Activated gamma-delta T cell (primary cell): ENCODE results near the gene DDX25.
"Not testable (repeated sequence)": the region's sequence is repeated elsewhere in the genome, so short reads cannot be mapped to it uniquely, and the experiment has no call there.

ENCODE experiments used
- DNase-seq: peaks from one replicate; lab custom pipeline; 2025; lab: John Stamatoyannopoulos, UW

The DDX25 gene

GRCh38 chr11:125904678-125905077 is 370 bp downstream of the DDX25 start:
- DNase-seq: no peak

- DNase-seq: no peak
Measured at GRCh38 chr11:125910226-125910849, 6.0 kb downstream of the DDX25 start.

GRCh38 chr11:125914601-125915000 is 10.3 kb downstream of the DDX25 start:
- DNase-seq: not testable (repeated sequence)

- no peak for DNase-seq
Measured at GRCh38 chr11:125916683-125917347, 12.5 kb downstream of the DDX25 start.

GRCh38 chr11:125918140-125918840 is 14.0 kb downstream of the DDX25 start:
- DNase-seq: no peak

- DNase-seq: no peak
Measured at GRCh38 chr11:125921042-125921441, 16.7 kb downstream of the DDX25 start.

- DNase-seq: no peak
Measured at GRCh38 chr11:125922156-125922555, 17.8 kb downstream of the DDX25 start.

GRCh38 chr11:125923012-125923579 is 18.8 kb downstream of the DDX25 start:
- DNase-seq: no peak

GRCh38 chr11:125923633-125924032 is 19.3 kb downstream of the DDX25 start:
- DNase-seq: no peak

- no peak for DNase-seq
Measured at GRCh38 chr11:125924384-125925007, 20.2 kb downstream of the DDX25 start.

- DNase-seq: no peak
Measured at GRCh38 chr11:125925247-125925740, 21.0 kb downstream of the DDX25 start.

- no peak for DNase-seq
Measured at GRCh38 chr11:125925804-125926203, 21.5 kb downstream of the DDX25 start.

GRCh38 chr11:125926682-125927081 is 22.4 kb downstream of the DDX25 start:
- no peak for DNase-seq

GRCh38 chr11:125929445-125930075 is 25.3 kb downstream of the DDX25 start:
- no peak for DNase-seq

GRCh38 chr11:125930076-125930450 is 25.8 kb downstream of the DDX25 start:
- no peak for DNase-seq

- DNase-seq: no peak
Measured at GRCh38 chr11:125931116-125931515, 26.8 kb downstream of the DDX25 start.

GRCh38 chr11:125931668-125932067 is 27.4 kb downstream of the DDX25 start:
- no peak for DNase-seq

GRCh38 chr11:125932301-125932700 is 28.0 kb downstream of the DDX25 start:
- DNase-seq: no peak

- no peak for DNase-seq
Measured at GRCh38 chr11:125933030-125933813, 28.9 kb downstream of the DDX25 start.

GRCh38 chr11:125934473-125934872 is 30.2 kb downstream of the DDX25 start:
- DNase-seq: no peak

GRCh38 chr11:125935056-125935455 is 30.7 kb downstream of the DDX25 start:
- DNase-seq: no peak
